GM19395 (cell line): ENCODE measurements around the gene HTN1.
"Not testable (repeated sequence)": the region's sequence is repeated elsewhere in the genome, so short reads cannot be mapped to it uniquely, and the experiment has no call there.

Source experiments
- ATAC-seq: cut with Tn5 transposase; IDR thresholded peaks from one replicate; pipeline ENCODE4 v1.9.1; 2021; ENCODE audit warnings: mild to moderate bottlenecking, moderate library complexity; ENCODE audit not compliant: unreplicated experiment

The HTN1 gene

DNA sequence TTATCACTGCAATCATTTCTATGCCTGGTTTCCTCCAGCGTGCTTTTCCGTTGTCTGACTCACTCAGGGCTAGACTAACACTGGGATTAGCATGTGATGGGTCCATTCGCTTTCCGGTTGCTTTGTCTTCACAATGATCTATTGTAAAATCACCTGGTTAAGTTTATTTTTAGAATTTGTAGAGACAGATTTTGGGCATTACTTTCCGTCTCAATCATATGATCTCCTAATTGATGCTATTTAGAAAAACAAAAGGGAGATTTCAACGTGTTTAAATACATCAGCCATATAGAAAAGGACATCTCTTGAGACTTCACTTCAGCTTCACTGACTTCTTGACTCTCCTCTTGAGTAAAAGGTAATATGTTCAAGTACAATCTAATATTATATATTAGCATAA is at the start of gene HTN1:
TSS of gene HTN1 (plus strand) at position 301 of the 400 bp plus-strand sequence. CDS start 2,639 bp downstream, outside the sequence.
- ATAC-seq = not testable (repeated sequence)

DNA sequence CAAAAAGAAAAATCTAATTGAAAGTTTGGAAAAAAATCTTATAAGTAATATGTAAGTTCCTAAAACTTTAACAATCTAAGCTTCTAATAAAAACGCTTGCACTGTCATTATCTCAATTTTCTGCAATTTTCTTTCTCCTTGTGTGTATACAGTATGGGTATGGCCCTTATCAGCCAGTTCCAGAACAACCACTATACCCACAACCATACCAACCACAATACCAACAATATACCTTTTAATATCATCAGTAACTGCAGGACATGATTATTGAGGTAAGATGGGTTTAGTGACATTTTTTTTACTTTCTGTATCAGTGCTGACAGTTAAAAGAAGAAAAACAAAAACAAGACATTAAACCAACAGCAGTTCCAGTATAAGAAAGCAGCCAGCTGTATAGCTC is 49.5 kb upstream of the HTN1 start:
- ATAC-seq = no peak

DNA sequence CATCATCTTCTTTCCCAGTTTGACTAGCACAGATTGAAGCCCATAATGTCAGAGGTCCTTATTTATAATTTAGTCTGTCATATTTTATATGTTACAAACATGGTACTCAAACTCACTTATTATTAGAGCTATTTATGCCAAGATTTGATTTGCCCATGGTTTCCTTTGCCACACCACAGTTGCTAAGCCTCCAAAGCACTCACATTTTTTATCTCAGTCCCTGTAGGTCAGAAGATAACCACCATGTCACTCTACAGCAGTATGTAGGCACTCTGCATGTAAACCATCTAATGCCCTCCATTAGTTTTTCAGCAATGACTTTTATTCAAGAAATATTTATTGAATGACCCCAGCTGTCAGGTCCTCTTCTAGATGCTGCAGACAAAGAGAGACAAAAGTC is 47.7 kb upstream of the HTN1 start:
- ATAC-seq = no peak

DNA sequence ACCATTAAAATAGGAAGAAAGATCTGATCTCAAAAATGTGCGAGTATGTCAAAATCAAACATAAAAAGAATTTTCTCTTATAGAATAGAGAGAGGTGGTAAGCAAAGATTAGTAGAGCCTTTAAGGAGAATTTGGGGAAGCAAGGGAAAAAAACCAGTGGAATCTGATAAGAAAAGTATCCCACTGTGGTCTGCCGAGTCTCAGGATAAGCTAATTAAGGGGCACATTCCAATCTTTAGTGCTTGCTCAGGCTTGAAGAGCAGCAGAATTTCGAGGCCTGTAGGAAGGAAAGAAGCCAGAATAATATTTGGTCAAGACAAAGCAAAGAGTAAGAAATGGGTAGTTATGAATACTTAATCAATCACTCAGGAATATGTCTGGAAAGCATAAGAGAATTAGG is 41.5 kb upstream of the HTN1 start:
- ATAC-seq = no peak

DNA sequence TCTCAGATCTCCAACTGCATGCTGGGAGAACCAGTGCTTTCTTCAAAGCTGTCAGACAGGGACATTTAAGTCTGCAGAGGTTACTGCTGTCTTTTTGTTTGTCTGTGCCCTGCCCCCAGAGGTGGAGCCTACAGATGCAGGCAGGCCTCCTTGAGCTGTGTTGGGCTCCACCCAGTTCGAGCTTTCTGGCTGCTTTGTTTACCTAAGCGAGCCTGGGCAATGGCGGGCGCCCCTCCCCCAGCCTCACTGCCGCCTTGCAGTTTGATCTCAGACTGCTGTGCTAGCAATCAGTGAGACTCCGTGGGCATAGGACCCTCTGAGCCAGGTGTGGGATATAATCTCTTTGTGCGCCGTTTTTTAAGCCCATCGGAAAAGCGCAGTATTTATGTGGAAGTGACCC is 31.2 kb upstream of the HTN1 start:
- not testable (repeated sequence) for ATAC-seq

DNA sequence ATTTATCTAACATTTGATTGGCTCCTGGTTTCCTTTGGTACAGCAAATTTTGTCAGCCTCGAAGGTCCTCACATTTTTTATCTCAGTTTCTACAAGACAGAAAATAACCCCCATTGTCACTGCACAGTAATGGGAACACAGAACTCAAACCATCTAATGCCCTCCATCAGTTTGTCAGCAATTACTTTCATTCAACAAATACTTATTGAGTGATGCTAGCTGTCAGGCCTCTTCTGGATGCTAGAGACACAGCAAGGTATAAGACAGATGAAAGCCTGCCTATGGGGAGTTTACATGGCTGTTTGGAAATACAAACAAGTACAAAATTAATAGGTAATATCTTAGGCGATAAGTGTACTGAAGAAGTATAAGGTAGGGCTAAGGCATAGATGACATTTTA is 27.0 kb upstream of the HTN1 start:
- ATAC-seq = no peak

DNA sequence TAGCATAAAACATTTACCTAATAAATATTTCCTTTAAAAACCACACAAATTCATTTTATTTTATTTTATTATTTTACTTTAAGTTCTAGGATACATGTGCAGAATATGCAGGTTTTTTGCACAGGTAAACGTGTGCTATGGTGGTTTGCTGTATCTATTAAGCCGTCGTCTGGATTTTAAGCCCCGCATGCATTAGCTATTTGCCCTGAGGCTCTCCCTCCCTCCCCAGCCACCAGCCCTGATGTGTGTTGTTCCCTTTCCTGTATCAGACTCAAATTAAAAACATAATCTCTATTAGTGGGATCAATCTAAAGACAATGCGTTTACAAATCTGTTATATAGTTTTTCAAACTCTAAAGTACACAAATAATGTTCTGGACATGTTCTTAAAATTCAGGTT is 23.2 kb upstream of the HTN1 start:
- ATAC-seq = no peak

DNA sequence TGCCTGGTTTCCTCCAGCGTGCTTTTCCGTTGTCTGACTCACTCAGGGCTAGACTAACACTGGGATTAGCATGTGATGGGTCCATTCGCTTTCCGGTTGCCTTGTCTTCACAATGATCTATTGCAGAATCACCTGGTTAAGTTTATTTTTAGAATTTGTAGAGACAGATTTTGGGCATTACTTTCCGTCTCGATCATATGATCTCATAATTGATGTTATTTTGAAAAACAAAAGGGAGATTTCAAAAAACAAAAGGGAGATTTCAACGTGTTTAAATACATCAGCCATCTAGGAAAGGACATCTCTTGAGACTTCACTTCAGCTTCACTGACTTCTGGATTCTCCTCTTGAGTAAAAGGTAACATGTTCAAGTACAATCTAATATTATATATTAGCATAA is 22.1 kb upstream of the HTN1 start, which contains the start of gene HTN3:
TSS of gene HTN3 (plus strand) at position 301 of the 400 bp plus-strand sequence. CDS start 2,282 bp downstream, outside the sequence.
- ATAC-seq = not testable (repeated sequence)

DNA sequence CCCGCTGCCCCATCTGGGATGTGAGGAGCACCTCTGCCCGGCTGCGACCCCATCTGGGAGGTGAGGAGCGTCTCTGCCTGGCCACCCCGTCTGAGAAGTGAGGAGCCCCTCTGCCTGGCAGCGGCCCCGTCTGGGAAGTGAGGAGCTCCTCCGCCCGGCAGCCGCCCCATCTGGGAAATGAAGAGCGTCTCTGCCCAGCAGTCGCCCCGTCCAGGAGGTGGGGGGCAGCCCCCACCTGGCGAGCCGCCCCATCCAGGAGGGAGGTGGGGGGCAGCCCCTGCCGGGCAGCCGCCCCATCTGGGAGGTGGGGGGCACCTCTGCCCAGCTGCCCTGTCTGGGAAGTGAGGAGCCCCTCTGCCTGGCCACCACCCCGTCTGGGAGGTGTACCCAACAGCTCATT is 12.7 kb upstream of the HTN1 start:
- not testable (repeated sequence) for ATAC-seq

DNA sequence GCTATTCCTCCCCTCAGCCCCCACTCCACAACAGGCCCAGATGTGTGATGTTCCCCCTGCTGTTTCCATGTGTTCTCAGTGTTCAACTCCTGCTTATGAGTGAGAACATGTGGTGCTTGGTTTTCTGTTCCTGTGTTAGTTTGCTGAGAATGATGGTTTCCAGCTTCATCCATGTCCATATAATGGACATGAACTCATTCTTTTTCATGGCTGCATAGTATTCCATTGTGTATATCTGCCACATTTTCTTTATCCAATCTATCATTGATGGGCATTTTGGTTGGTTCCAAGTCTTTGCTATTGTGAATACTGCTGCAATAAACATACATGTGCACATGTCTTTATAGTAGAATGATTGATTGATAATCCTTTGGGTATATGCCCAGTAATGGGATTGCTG is 10.3 kb upstream of the HTN1 start:
- not testable (repeated sequence) for ATAC-seq

DNA sequence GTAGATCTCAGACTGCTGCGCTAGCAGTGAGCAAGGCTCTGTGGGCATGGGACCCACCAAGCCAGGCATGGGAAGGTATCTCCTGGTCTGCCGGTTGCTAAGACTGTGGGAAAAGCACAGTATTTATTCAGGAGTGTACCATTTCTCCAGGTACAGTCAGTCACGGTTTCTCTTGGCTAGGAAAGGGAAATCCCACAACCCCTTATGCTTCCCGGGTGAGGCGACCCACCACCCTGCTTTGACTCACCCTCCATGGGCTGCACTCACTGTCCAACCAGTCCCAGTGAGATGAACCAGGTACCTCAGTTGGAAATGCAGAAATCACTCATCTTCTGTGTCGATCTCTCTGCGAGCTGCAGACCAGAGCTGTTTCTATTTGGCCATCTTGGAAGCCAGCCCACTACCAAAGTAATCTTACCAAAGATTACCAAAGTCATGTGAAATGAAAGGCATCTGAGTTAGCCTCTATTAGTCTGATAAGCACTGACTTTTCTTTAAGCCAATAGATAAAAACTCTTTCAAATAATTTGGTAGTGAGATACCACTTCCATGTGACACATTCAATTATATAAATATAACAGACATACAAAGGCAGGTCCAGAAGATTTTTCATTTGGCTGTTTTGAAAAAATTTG is 8.5 kb upstream of the HTN1 start:
- no peak for ATAC-seq

DNA sequence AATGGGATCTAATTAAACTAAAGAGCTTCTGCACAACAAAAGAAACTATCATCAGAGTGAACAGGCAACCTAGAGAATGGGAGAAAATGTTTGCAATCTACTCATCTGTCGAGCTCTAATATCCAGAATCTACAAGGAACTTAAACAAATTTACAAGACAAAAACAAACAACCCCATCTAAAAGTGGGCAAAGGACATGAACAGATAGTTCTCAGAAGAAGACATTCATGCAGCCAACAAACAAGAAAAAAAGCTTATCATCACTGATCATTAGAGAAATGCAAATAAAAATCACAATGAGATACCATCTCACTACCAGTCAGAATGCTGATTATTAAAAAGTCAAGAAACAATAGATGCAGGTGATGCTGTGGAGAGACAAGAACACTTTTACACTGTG is 6.3 kb downstream of the HTN1 start:
- ATAC-seq = not testable (repeated sequence)

DNA sequence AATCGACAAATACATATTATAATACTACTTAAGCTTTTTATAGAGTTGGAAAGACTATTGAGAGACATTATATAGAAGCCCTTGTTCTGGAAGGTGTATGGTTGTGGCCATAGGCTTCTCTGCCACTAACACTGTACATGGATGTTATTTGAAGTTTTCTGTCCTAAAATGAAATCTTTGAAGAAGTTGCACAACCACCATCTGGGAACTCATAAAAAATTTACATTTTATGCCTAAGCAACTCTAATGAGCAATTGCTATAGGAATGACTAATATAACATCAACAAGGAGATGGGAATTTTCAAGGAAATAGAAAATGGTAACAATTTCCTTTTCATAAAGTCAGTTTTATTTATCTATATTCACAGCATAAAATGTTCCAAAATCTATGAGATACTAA is 7.4 kb downstream of the HTN1 start:
- ATAC-seq = no peak

DNA sequence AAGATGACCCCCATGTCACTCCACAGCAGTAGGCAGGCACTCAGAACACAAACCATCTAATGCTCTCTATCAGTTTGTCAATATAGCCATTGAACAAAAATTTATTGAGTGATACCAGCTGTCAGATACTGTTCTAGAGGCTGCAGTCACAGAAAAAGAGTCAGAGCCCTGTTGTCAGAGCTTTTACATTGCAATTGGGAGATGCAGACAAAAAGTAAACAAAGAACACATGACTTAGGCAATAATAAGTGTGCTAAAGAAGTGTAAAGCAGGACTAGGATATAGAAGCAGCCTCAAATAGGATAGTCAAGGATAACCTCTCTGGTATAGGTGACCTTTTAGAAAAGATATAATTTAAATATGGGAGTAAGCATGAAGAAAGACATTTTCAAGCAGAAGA is 8.9 kb downstream of the HTN1 start:
- no peak for ATAC-seq

DNA sequence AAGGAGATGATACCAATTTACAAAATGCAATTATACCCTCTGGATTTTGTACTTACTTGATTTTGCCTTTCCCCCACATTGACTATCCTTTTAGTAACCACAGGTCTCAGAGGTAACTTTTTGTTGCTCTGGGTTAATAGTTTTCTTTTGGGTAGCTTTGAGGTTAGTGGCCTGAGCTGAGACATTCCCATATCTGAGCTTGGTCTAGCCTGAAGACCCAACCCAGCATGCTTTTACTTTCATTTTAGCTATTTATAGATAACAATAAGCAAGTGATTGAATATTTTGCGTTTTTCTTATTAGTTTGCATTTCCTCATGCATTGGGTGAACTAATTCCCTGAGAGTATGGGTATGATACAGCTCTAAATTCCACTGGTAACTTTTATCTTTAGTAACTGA is 11.8 kb downstream of the HTN1 start:
- ATAC-seq = peak; percentile 90

DNA sequence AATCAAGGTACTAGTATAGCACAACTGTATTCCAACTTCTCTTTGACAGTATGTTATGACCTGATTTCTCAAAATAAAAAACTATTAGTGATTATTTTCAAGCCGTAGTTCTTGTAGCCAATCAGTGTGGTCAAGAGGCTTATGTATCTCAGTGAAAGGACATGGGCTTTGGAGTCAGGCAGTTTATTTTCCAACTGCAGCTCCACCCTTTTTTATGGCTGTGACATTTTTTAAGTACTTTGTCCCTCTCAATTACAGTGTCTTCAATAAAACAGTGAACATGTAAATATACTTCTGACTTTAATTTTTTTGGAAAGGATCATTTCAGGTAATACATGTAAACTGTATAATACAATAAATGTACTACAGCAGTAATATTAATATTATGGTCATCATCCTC is 30.0 kb downstream of the HTN1 start:
- ATAC-seq = no peak

DNA sequence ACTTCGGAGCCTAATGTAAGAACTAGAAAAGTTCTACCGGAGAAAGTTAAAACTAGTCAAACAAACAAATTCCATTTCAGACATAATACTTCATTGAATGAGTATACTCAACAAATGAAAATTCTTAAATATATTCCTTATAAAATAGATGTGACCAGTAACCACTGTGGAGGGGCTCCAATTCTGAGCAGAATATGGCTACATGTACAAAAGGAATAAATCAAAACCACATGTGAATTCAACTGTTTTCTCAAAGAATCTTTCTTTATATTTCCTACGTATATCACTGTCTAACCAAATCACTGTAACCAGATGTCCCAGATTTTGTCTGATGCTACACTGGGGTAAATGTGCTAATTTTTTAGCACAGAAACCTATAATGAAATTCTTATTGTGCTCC is 49.0 kb downstream of the HTN1 start:
- no peak for ATAC-seq
